Measurements from ENCODE around the gene EFNA5.
"Not testable (repeated sequence)": the region's sequence is repeated elsewhere in the genome, so short reads cannot be mapped to it uniquely, and the experiment has no call there.

EFNA5 gene

GRCh38 chr5:107477492-107477891 is 193.2 kb downstream of the EFNA5 start:
- no peak for DNase-seq

DNA sequence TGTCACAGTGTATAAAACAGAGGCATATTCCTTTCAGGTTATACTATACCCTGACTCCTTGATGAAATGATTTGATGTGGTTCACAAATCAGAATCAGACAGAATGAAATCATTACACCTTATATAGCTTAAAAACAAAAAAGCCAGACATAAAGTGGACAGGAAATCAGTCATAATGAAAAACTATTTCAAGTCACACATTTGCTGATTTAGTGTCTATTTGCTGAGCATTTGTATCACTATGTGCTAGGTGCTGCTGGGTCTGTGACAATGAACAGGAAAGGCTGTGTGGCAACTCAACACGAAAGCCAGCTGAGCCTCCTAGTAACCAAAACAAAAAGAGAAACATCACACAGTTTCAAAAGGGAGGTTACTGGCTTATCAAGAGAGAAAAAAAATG is 194.0 kb downstream of the EFNA5 start:
- DNase-seq = peak; percentile 73

GRCh38 chr5:107474716-107475489 is 195.8 kb downstream of the EFNA5 start:
- peak; percentile 17 for DNase-seq

DNA sequence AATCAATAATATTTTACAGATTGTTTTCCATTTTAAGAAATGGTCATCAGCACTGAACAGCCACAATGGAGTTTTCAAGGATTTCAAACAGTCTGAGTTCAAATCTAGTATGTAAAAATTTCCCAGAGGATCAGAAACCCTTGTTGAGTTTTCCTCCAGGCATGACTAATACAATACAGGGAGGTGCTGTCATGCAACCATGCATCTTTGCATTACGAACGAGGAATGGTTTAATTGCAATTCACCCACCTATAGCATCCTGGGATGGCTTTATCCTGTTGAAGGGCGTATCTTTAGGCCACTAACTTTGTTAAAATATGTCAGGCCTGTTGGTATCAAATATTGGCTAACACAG is 196.4 kb downstream of the EFNA5 start:
- no peak for DNase-seq

GRCh38 chr5:107472620-107473064 is 198.1 kb downstream of the EFNA5 start:
- no peak for DNase-seq

DNA sequence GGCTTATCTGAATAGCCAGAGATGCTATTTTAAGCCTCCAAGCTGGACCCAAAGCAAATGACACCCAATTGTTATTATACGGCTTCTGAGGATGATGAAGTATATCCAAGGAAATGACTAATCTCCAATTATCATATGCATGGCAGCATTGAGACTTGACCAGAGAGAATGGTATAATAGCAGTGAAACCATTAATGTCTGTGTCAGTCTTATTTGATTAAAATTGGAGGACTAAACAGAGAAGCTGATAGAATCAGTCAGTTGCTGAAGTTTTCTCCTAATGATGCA is 200.5 kb downstream of the EFNA5 start:
- no peak for DNase-seq

DNA sequence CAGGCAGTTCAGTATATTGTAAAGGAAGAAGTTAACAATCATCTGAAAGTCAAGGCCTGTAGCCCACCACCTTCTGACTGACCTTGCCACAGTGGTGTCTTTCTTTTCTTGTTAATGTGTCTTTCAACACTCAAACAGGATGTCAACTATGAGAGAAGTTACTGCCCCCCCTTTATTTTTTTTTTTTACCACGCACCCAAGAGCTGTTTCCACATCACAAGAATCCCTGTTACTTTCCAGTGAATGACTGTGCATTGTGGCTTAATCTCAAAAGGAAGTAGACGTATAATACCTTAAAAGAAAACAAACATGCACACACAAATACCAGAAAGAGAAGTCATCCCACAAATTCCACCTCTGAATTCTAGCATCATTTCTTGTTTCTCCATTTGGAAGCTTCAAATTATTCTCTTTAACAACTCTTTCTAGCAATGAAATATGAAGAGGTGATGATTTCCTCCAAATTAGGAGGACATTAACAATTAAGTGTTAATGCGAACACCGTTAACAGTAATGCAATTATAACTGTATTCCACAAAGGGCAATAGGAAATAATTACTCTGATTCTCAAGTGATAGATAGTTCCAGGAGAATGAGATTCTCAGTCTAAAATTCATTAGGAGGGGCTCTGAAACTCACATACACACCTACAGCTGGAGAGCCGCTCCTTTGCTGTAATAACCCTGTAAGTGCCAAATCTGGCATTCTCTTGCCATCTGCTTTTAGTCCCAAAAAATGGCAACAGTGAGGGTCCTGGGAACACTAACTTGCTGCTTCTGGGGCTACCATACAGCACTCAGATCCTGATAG is 201.0 kb downstream of the EFNA5 start:
- no peak for DNase-seq

GRCh38 chr5:107469064-107469463 is 201.7 kb downstream of the EFNA5 start:
- no peak for DNase-seq

DNA sequence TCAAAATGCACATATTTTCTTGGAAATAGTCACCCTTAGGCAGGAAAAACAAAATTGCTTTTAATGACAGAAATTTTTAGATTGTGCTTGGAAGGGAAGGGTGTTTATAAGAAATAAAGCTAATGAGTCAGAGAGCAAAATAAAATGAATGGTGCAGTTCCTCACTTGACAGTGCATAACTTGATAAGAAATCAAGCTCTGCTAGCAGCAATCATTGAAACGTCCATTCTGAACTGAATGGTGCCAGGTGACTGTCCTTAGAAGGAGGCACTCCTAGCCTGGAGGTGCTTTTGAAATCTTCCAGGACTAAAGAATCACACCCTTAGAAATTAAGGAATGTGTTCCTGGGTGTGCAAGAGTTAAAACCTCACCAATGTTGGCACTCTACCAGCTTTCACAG is 202.5 kb downstream of the EFNA5 start:
- no peak for DNase-seq

- DNase-seq = no peak
These were observed 203.4 kb downstream of the EFNA5 start for GRCh38 chr5:107467137-107467932.

- no peak for DNase-seq
These were observed 204.4 kb downstream of the EFNA5 start for GRCh38 chr5:107466233-107466769.

- DNase-seq = no peak
These were observed 205.9 kb downstream of the EFNA5 start for GRCh38 chr5:107464876-107465275.

- no peak for DNase-seq
These were observed 206.3 kb downstream of the EFNA5 start for GRCh38 chr5:107464416-107464815.

DNA sequence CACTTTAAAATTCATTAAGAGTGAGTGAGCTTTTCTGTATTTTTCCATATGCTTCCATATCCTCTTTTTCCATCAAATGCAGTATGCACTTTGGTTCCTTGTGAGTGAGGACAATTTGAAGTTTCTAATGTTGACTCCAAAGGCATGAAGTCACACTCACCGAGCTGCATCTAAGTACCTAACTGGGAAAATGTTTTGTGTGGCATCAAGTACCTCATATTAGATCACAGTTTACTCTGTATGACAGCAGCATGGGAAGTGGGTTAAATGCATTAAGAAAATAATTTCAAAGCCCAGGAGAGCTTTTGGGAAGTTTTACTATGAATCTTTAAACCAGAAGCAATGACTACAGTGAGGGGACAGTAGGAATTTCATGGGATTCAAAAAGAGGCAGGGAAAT is 207.0 kb downstream of the EFNA5 start:
- DNase-seq = no peak

DNA sequence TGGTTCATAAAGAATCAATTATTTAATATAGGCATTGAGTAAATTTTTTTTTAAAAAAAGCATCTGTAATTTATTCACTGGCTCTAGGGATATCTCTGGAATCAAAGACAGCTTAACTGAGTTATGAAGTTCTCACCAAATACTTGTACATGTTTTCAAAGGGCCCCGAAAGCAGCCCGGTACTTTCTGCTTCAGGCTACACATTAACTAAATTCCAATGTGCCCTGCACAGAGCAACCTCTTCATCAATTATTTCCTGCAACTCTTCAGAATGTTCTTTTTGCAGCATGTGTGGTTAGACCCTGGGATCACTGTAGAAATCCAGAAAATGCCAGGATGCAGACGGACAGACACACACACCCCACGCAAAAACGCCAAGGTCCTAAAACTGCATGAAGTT is 209.0 kb downstream of the EFNA5 start:
- no peak for DNase-seq

- DNase-seq = no peak
These were observed 209.9 kb downstream of the EFNA5 start for GRCh38 chr5:107460789-107461188.

DNA sequence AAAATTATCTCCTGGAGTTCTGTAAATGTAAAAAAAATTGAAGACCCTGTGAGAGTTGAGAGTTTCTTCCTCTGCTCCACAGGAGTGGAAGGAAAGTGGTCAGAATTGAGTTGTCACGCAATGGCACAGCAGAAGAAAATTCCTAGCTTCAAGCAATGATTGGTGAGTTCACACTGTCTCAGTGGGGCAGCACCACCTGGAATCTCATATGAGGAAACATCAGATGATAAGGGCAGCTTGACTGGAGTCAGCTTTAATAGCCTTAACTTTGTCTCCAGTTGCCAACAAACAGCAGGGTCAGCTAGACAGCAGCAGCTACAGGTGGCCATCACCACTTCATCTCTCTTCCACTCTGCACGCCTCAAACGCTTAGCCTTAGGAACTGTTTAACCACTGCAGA is 211.1 kb downstream of the EFNA5 start:
- DNase-seq = no peak

DNA sequence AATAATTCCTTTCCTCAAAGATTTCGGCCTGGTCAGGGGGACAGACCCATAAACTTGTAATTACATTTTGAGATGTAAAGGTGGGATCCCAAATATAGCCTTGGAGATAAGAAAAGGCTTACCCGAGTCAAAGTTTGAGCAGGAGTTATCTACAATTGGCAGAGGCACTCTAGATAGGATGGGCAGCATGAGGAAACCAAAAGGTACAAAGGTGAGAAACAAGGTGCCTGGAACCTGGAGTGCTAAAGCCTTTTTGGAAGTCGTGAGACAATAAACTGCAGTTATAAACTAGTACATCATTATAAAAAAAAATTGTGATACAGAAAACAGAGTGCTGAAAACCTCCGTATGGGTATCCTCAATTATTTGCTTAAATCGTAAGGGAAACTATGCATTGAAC is 212.4 kb downstream of the EFNA5 start:
- no peak for DNase-seq

DNA sequence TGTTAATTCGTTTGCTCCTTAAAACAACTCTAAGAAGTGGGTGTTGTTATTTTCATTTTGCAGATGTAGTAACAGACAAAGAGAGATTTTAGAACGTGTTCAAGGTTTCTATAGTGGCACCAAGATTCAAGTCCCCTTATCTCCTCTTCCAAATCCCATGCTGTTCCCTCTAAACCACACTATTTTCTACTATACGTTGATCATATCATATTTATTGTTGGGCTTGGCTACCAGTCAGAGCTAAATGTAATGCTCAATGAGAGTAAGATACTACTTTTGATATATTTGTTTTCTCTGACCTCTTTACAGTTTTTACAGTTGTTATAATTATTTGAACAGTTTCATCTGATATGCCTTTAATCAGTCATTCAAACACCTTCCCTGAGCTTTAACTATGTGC is 212.9 kb downstream of the EFNA5 start:
- DNase-seq = no peak

DNA sequence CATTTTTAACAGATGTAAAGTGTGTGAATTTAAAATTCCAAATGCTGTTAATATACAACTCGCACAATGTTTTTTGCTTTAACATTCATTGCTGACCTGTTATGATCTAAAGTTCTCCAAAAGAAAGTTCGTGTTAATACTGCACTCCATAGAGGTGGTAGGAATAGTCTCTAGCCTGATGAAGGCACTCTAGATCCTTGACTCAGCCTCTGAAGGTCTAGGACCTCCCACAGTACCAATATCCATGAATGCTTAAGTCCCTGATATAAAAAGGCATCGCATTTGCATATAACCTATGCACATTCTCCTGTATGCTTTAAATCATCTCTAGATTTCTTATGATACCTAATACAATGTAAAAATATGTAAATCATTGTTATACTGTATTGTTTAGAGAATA is 213.6 kb downstream of the EFNA5 start:
- DNase-seq = no peak

DNA sequence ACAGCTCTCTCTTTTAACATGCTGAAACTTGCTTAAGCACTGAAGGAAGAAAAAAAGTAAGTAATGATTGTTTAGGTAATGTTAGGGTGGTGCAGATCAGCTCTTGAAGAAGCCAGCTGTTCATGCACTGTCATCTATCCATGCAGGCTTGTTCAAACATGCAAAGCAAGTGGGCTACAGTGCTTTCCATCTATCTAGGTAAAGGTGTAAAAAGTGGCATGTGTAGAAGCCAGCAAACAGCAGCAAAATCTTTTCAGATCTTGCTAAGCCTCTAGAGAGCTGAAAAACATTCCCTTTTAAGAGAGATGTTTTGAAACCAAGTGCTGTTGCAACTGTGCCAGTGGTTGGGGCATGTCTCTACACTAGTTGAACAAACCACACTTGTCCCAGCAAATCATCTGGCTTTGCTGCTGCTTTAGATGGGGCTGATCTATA is 214.4 kb downstream of the EFNA5 start:
- DNase-seq = no peak

GRCh38 chr5:107455111-107455544 is 215.6 kb downstream of the EFNA5 start:
- no peak for DNase-seq

- not testable (repeated sequence) for DNase-seq
These were observed 218.9 kb downstream of the EFNA5 start for GRCh38 chr5:107451827-107452226.

Data from CD4-positive, alpha-beta T cell treated with Interleukin-15 for 1 hour (primary cell).